ENCODE results near the gene INPP5J. TPM values are rescaled to one million over a fixed set of nuclear protein-coding genes. Genes with fewer than 3 reads are reported as not detected.

Gene INPP5J
- total and polyA plus RNA-seq, 8 donors = 2.1 to 4.1 (median 2.9) TPM

DNA sequence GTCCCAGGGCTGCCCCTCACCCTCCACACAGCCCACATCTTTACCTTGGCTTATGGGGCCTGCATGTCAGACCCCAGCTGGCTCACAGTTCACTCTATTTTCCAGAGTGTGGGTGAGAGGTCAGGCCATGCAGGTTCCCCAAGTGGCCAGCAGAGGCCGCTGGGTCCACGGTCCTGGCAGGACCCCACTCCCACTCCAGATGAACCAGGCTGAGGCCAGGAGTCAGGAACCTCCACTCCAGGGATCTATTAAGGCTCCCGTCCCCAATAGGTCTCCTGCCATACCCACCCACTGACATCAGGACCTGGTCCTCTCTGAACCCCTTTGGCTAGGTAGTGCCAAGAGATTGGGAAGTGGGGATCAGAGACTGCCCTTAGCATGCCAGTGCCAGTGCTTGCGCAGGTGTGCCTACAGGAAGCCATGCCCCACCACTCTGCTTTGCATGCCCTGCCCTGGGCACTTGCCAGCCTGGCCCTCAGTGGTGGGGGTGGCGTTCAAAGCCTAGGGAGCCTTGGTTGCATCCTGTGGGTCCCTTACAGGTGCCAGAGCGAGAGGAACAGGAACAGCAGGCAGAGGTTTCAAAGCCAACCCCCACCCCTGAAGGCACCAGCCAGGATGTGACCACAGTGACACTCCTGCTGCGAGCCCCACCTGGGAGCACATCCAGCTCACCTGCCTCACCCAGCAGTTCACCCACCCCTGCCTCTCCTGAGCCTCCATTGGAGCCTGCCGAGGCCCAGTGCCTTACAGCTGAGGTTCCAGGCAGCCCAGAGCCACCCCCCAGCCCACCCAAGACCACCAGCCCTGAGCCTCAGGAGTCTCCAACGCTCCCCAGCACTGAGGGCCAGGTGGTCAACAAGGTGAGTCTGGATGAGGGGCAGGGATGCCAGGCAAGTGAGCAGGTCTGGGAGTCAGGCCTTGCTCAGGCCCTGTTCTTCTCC is 33.3 kb upstream of the INPP5J start:
- TF ChIP-seq CTCF (IDR thresholded peaks at IDR 0.05) = peak; percentile 46 to 76
- Histone ChIP-seq H3K27ac (no peak overlapping the region), H3K27me3 (no peaks in the 10 kb centered on the region), H3K4me3 (no peak overlapping the region), H3K36me3 (peaks cover 0 to 73% of the 10 kb centered on the region in 2 donors), H3K9me3 (no peaks in the 10 kb centered on the region), H3K4me1 (peaks cover 0 to 16% of the 10 kb centered on the region in 2 donors)
- ATAC-seq (peak; percentile 22), DNase-seq (peak in 1 of 4 donors; percentile 86)
- intact Hi-C loops (cut with DNase I) = loop anchor here (5.0 to 10.0 kb wide), 3 partner anchors 142 to 325 kb away; no protein-coding TSS in a partner anchor

DNA sequence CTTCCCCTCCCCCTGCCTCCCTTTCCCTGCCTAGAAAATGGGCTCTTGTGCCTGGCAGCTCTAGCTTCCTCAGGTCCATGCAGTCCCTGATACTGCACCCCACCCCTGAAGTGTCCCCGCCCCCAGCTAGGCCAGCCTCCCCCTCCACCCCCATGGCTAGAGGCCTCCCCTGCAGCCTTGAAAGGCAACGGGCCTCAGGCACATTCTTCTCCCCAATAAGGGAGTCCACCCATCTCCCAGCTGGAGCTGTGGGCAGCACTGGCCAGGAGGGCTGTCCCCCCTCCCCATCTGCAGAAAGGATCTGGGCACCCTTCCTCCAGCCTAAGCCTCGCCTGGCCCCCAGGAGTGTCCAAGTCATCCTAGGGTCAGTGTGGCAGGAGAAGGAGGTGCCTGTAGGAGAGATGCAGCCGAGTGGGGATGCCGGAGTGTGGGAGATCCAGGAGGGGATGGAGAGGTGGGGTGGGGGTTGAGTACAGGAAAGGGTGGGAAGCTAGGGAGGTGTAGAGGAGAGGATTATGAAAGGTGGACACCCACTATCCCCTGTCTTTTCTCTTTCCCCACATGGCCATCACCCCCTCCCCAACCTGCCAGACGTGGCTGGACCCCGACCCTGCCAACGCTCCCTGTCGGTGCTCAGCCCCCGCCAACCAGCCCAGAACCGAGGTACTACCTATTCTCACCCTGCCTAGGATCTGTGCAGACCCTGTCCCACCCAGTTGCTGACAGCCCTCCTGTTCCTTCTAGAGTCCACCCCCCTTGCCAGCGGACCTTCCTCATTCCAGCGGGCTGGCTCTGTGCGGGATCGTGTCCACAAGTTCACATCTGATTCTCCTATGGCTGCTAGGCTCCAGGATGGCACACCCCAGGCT is 32.3 kb upstream of the INPP5J start:
- no peak for ATAC-seq
- no peak overlapping the region for H3K27ac ChIP-seq
- peaks cover 0 to 12% of the 10 kb centered on the region in 2 donors for H3K4me1 ChIP-seq
- DNase-seq = no peak
- no peaks in the 10 kb centered on the region for H3K9me3 ChIP-seq
- TF ChIP-seq CTCF (IDR thresholded peaks at IDR 0.05) = no peak
- peaks cover 0 to 83% of the 10 kb centered on the region in 2 donors for H3K36me3 ChIP-seq
- H3K27me3 ChIP-seq = no peaks in the 10 kb centered on the region
- intact Hi-C loops (cut with DNase I) = no loop called here
- no peak overlapping the region for H3K4me3 ChIP-seq

GRCh38 chr22:31091106-31091975 is 31.4 kb upstream of the INPP5J start:
- TF ChIP-seq CTCF (IDR thresholded peaks at IDR 0.05) = no peak
- no peak for DNase-seq
- no peak for ATAC-seq
- Histone ChIP-seq H3K36me3 (peaks cover 0 to 92% of the 10 kb centered on the region in 2 donors), H3K4me3 (no peak overlapping the region), H3K9me3 (no peaks in the 10 kb centered on the region), H3K27me3 (no peaks in the 10 kb centered on the region), H3K27ac (no peak overlapping the region), H3K4me1 (peaks cover 0 to 3% of the 10 kb centered on the region in 2 donors)
- intact Hi-C loops (cut with DNase I) = no loop called here

DNA sequence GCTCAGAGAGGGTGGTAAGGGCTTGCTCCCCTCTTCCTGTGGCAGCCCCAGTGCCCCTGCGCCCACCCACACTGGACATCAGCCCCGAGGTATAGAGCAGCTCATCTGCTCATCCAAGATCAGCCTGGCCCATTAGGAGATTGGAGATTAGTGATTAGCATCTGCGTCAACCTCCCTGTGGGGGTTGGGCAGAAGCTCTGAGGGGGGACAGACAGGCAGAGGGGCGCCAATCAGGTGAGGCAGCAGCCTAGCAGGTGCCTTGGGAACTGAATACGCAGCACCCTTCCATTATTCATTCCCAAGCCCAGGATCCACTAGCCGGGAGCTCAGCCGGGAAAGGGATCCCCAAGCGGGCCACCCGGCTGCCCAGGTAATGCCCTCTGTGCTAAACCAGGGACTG is 30.6 kb upstream of the INPP5J start:
- no peak overlapping the region for H3K27ac ChIP-seq
- H3K9me3 ChIP-seq = no peaks in the 10 kb centered on the region
- DNase-seq (no peak), ATAC-seq (no peak)
- H3K4me1 ChIP-seq = no peaks in the 10 kb centered on the region
- H3K4me3 ChIP-seq = no peak overlapping the region
- intact Hi-C loops (cut with DNase I) = no loop called here
- TF ChIP-seq CTCF (IDR thresholded peaks at IDR 0.05) = no peak
- peaks cover 0 to 100% of the 10 kb centered on the region in 2 donors for H3K36me3 ChIP-seq
- no peaks in the 10 kb centered on the region for H3K27me3 ChIP-seq

All from left lung (tissue), 10 donors.